SIG-M5 treated with dmso at 0.1 percent for 504 hours (cell line): ENCODE data around the gene CASTOR1.

Experiments used
- DNase-seq: peaks from one replicate; lab custom pipeline; 2025; ENCODE audit not compliant: unreplicated experiment; lab: John Stamatoyannopoulos, UW

The CASTOR1 gene

DNA sequence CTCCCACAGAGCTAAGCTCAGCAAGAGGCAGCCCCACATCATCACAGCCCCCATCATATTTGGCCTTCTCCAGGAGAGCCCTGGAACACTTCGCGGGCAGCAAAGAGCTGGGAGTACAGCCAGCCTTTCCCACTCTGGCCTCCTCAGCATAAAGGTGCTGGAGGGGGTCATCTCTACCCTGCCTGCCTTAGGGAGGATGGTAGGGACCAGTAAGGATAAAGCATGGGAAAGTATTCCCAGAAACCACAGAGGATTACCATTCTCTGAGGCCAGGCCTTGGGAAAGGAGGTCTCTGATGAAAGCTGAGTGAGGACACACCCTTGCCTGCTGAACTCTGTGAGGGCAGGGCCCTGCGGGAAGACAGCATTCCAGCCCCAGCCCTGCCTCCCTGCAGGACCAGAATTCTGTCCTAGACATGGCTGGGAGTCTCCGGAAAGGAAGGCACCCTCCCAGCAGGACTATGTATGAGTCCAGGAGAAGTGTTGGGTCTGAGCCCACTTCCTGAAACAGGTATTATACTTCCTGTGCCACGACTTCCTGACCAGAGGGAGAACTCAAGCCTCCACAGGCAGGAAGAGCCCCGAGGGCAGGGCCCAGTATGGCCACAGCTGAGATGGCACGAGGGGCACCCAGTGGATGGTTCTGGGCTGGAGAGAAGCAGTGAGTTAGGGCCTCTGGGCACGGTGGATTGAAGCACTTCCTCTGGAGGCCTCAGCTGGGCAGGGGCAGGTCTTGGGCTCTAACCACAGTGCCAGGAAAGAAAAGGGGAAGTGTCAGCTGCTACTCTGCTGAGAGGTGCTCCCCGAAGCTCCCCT is 12.9 kb upstream of the CASTOR1 start:
- peak; percentile 56 for DNase-seq

DNA sequence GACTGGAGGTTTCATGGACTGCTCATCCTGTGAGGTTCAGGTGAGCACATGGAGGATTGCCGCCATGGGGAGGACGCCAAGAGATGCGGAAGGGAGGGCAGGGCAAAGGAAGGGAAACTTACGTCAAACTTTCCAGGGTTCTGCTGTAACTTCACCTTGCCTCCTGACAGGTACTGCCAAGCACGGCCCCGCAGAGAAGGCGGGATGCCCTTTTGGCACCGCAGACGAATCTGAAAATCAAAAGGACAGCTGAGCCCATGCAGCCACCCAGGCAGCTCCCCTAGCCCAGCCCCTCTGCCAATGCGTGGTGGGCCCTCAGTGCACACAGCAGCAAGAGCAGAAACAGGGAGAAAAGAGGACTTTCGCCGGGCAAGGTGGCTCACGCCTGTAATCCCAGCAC is 10.0 kb upstream of the CASTOR1 start:
- no peak for DNase-seq

DNA sequence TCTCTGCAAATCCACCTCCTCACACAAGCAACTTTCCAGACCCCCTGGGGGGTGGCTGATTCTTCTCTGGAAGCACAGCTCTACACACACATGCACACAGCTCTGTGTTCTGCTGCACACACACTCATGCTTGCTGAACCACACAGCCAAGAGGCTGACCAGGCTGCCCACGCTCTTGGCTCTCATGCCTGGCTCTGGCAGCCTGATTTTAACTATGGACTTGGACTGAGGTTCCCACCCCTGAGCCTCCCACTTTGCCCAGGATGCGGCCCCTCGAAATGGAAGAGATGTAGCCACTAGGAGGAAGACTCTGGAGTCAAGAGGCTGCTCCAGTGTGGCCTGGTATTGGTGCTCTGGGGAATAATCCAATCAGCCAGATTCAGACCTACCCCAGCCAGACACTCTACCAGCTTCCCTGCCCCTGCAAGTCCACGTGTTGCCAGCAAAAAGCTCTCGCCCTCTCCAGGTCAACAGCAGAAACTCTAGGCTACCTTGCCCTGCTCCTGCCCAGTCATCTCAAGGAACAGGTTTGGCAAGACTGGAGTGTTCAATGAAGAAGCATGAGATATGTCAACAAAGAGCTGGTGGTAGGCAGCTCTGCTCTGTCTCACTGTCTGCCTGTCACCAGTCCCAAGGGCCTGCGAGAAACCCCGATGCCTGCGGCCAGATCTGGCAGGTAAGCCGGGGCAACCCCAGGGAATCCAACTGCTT is 8.8 kb upstream of the CASTOR1 start:
- DNase-seq: peak; percentile 67

DNA sequence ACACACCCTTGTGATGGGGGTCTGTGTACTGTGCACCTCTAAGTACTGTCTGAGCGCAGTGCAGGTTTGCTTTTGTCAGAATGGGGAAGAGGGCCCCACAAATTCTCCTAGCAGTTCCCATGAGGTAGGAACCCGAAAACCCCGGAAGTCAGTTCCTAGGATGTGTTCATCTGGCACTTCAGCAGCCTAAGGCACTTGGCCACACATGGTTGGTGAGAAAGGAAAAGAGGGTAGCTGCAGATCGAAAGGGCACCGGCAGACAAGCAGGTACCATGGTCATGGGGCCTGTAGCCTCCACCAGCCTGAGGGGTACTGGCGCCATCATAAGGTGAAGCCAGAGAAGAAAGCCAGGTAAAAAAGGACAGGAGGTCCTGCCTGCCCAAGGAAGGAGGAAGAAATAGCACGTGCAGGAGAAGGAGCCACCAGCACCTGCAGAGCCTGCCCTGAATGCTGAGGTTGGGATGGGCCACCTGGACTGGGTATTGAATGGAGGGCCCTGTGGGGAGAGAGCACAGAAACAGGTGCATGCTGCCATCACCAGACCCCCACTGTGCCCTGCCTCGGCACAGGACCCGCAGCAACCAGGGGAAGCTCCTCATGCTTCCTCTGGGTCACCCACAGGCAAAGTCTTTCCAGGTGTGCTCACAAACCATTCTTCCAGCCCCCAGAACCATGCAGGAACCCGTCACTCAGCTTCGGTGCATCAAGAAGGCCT is 8.1 kb upstream of the CASTOR1 start:
- no peak for DNase-seq

DNA sequence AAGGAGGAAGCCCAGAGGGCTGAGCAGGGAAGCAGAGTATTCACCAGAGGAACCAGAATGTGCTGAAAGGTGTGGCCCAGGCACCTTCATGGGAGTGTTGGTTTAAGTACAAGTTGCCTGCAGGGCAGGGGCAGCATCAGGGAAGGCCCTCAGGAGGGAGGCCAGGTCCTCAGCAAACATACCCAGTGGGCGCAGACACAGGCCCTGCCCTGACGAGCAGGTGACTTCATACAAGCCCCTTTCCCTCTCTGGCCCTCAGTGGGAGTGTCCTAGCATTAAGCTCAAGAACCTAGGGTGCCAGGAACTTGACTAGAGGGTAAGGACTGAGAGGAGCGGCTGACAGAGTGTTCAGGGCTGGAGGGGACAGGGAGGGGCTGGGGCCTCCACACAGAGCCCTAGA is 7.5 kb upstream of the CASTOR1 start:
- DNase-seq: no peak

DNA sequence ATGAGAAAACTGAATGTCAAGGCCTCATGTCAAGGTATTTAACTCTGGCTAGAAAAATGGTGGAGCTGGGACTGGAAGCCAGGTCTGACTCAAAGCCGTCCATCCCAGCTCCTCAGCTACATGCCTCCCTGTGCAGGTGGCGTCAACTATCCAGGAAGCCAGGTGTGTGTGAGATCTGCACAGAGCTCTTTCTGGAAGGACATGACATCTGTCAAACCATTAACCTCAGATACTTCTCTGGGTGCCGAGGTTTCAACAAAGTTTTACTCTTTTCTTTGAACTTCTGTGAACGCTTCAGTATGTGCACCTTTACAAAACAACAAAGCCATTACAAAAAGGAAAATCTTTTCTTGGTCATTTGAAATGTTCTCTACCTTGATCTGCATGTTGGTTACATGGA is 7.0 kb upstream of the CASTOR1 start:
- no peak for DNase-seq

DNA sequence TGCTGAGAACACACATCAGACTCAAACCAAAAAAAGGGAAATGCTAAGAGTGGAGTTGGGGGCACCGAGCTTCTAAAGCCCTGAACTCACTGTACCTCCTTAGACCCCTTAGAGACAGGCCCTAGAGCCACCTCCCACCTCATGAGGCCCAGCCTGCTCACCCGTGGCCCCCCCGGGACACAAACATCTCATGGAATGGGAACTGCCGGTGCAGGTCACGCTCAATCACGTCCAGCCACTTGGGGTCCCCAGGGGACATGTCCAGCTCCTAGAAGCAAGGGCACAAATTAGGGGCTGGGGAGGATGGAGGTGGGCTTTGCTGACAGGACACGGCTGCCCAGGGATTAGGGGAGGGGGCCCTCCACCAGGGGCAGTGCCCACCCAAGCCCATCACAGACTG is 6.3 kb upstream of the CASTOR1 start:
- no peak for DNase-seq

DNA sequence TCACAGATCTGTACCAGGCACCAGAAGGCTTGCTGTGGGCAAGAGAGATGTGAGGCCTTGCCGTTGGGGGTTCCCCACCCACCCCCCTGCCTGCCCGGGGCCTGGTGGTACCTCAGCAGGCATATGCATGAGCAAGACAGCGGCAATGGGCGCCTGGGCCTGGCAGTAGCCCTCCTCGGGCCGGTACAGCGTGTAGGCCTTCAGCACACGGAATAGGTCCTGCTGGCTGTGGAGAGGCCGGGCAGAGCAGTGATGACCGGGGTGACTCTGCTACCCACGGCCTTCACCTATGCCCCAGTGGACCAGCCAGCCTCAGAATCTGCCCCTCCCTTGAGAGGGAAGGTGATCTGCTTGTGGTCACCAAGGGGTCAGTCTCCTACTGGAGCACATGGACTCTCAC is 5.5 kb upstream of the CASTOR1 start:
- DNase-seq: no peak

DNA sequence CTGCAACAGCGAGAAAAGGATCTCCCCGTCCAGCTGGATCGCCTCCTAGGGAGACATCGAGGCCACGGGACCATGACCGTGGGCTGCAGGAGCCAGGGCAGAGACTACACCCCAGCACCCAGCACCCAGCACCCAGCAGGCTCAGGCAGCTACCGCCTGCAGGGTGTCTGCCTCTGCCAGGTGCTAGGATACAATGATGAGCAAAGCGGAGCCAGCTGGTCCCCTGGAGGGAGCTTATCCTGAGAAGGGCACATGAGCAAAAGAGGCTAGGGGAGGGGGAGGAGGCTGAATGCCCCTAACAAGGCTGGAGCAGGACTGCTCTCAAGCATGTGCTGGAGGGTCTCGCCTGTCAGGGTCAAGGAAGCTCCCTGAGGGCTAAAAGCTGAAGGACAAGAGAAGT is 4.8 kb upstream of the CASTOR1 start:
- DNase-seq: no peak

DNA sequence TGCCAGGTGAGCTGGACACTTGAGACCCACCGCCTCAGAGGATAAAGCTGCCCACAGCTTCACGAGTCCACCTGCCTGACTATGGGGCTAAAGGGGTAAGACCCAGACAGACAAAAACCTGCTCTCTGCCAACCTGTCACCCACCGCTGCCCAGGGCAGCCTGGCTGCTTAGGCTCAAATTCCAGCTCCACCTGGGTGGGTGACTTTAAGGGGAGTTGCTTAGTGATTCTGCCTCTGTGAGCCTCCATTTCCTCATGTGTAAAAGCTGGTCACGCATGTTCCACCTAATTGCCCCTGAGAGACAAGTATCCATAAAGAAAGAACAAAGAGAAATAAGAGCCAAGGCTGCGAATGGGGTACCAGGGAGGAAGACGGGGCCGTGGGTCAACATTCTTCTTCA is 3.7 kb upstream of the CASTOR1 start:
- DNase-seq: no peak

DNA sequence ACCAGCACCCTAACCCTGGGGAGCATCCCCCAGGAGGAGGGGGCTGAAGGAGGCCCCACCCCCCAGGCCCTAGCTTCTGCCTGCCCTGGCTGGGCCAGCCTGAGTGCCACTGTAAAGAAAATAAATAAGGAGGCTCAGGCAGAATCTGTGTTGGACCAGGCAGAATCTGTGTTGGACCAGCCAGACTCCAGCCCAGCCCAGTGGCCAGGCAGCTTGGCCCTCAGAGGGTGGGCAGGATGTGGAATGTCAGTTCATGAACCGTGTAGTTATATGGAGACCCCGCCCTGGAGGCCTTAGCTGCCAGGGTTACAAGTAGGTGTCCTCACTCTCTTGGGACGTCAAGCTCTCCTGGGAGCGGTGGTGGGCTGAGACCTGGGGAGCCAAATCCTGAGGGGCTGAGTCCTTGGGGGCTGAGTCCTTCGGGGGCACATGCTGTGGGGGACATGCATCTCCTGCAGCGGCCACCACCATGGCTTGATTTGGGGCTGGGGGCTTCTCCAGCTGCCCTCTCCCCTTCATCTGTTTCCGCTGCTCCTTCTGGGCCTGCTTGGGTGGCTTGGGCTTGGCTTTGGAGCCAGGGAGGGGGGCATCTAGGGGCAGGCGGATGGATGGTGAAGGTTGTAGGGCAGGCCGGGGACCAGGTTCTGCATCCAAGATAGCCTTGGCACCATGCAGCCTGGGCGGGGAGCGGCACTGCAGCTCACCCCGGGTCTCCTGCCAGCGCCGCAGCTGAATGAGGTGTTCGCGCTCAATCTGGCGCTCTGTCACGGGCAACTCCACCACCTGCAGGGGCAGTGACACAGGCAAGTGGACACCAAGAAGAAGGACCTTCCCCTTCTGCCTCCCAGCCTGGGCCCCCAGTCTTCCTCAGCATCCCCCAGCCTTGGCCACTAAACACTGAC is 3.0 kb upstream of the CASTOR1 start:
- DNase-seq: no peak

DNA sequence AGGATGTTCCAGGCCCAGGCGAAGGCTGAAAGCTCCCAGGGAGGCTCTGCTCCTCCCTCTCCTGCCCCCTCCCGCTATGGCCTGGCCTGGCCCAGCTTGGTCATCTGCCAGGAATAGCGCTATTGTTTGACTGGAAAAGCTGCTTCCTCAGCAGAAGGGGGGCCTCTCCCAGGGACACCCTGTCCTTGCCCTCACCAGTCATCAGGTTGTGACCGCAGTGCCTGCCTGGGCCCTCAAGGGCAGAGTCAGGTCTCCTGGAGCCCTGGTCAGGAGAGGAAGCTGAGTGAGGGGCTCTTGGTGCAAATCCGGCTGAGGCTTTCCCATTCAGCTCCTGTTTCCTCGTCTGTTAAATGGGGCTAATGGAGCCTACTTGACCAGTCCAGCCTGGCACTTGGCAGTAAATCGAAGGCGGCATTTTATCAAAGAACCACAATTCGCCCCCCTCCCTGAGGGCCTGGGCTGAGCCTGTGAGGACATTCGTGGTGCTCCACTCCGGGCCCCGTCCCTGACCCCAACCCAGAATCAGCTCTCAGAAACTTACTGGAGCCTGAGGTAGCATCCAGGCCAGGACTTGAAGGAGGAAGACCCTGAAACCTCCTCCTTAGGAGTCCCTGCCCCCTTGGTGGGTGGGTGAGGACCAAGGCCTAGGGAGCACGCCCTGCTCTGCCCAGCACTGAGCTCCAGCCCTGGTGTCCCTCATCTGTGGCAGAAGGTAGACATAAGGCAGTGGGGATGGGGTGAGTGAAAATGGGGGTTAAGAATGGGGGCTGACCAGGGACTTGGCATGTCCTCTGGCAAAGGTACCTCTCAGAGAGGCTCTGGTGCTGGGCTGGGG is 2.0 kb upstream of the CASTOR1 start:
- peak; percentile 15 for DNase-seq

DNA sequence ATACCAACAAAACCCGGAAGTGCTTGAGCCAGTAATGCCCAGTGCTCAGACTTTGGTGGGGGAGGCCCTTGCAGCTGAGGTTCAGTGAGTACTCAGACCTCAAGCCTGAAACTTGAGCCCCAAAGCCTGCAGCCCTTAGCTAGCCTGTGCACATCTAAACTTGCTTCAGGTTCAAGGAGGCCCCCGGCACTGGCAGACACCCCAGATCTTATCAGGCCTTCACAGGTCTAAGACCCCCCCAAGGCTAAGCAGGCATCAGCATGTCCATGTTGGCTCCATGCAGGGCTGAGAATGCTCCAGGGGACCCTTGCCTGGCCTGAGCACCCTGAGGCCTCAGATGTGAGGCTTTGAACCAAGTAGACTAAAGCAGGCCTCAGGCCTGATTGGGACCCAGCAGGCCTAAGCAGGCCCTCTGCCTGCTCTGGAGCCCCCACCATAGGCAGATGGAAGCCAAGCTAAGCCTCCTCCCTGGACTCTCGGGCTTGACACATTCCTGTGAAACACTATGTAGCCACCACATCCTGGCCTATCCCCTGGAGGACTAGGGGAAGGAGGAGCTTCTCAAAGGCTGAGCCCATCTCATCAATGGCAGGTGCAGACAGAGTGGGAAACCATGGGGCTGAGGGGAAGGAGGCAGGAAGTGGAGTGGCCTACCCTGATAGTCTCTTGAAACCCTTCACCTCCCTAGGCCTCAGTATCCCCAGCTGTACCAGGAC is 1.2 kb upstream of the CASTOR1 start:
- DNase-seq: no peak

DNA sequence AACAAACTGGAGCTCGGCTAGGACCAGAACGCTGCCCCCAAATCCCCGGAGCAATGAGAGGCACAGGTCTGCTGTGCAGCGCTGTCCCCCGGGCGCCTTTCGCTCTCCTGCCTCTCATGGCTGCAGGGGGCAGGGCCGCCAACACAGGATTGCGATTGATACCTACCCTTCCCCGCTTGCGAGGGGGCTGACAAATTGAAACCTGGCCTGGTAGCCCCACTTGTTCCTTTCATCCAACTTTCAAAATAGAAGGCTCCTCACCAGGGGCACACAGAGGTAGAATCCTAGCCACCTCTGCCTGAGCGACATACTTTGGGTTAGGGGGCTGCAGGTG is 642 bp upstream of the CASTOR1 start:
- DNase-seq: no peak

DNA sequence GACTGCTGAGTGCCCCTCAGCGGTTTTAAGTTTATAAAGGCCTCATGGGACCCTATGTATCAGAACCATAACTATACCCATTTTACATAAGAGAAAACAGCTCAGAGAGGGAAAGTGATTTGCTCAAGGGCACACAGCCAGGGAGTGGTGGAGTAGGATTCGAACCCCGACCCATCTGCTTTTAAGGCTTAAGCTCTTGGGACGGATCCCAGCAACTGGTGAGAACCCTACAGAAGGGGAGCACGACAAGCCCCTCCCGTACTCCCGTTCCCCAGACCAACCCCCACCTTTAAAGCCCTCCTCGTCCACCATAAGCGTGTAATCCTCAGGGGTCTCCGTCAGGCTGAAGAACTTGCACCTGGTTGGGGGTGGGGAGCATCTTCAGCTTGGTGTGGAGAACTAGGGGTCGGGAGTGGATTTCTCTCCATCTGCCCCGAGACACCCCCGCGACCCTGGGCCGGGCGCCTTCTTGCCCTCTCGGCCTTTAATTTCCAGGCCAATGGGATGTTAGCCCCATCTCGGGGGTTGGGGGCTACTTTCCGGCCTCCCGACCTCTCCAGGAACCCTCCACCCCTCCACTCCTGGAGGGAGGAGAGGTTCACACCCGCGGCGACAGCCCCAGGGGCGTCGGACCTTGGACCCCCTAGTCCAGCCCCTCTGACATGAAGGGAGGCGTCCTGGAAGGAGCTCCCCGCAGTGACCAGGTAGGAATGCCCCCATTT is 725 bp downstream of the CASTOR1 start:
- no peak for DNase-seq

DNA sequence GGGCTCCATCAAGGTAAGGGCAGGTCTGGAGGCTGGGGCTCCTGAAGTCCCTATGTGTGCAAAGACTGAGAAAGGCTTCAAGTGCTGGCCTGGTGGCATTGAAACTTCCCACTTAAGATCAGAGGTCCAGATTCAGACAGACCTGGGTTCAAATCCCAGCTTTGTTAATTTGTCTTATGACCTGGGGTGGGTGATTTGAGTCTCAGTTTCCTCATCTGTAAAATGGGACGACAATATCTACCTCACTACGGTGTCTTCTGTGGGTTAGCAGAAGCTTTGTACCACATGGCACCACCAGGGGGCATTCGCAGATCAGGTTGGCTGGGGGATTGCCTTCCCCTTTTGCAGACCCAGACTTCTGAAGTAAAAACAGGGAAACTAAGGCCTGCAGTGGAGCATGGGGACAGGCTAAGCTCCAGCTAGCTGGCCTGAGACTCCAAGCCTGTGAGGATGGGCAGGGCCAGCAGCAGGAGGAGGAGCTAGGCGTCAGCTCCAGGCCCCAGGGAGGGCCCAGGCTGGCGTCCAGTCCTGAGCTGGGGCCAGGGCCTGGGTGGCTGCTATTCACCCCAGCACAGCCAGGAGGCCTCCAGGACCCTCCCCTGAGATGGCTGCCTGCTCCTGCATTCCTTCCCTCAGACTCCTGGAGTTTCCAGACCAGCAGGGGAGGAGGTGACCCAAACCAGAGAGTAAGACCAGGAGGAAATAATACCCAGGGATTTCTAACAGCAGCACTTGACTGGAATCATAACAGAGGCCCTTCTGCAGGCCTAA is 1.5 kb downstream of the CASTOR1 start:
- DNase-seq: peak; percentile 74

DNA sequence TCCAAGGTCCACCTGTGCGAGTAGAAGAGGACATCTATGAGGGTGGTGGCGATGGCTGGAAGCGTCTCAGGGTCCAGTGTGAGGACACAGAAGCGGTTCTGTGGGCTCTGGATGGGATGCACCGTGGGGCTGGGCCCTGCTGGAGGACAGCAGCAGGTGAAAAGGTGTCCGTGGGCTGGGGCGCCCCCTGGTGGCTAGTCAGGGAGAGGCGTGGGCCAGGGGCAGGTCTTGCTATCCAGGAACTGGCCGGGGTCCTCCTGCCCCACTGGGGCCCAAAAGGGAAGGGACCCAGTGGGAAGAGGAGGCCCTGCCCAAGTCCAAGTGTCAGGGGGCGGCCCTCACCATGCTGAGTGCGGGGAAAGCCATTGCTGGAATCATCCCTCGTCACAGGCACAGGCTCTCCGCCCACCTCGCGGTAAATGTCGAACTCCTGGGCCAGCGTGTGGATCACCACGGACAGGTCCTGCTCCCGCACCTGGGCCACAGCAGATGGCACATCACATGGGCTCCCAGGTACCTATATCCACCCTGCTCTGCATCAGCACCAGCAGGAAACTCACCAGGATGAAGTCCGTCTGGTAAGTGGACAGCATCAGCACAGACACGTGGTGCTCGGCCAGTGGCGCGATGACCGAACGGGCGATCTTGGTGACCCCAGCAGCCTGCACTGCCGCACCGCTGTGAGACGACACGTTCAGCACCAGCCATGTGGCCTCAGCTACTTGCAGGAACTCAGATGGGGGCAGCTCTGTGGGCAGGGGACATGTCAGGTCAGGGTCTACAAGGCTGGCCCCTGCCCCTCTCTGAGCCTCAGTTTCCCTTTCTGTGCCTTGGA is 2.3 kb downstream of the CASTOR1 start:
- peak; percentile 7 for DNase-seq
